Measurements from ENCODE around the gene CTPS2.
"Not testable (repeated sequence)": the region's sequence is repeated elsewhere in the genome, so short reads cannot be mapped to it uniquely, and the experiment has no call there.

CTPS2 gene

DNA sequence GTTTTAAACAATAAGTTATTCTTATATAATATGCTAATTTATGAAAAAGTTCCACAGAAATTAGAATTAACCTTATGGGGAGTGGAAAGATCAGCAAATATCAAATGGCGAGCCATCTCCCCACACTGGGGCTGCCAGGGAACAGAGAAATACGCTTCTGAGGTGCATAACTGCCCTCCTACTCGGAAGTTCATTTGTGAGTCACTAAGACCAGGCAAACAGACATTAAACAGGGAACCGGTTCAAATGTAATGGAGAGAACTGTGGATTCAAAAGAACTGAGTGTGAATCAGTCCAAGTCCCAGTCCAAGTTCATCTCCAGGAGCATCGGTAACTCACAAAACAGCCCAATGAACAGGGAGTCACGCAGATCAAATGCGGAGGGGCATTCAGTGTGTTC is 73.9 kb downstream of the CTPS2 start:
- no peak for TF ChIP-seq ZFX (IDR thresholded peaks at IDR 0.05; ENCODE audit: borderline replicate concordance)
- TF ChIP-seq, protein P1, sequence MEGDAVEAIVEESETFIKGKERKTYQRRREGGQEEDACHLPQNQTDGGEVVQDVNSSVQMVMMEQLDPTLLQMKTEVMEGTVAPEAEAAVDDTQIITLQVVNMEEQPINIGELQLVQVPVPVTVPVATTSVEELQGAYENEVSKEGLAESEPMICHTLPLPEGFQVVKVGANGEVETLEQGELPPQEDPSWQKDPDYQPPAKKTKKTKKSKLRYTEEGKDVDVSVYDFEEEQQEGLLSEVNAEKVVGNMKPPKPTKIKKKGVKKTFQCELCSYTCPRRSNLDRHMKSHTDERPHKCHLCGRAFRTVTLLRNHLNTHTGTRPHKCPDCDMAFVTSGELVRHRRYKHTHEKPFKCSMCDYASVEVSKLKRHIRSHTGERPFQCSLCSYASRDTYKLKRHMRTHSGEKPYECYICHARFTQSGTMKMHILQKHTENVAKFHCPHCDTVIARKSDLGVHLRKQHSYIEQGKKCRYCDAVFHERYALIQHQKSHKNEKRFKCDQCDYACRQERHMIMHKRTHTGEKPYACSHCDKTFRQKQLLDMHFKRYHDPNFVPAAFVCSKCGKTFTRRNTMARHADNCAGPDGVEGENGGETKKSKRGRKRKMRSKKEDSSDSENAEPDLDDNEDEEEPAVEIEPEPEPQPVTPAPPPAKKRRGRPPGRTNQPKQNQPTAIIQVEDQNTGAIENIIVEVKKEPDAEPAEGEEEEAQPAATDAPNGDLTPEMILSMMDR (IDR thresholded peaks at IDR 0.05), result no peak
- no peak overlapping the region for H3K27ac ChIP-seq

DNA sequence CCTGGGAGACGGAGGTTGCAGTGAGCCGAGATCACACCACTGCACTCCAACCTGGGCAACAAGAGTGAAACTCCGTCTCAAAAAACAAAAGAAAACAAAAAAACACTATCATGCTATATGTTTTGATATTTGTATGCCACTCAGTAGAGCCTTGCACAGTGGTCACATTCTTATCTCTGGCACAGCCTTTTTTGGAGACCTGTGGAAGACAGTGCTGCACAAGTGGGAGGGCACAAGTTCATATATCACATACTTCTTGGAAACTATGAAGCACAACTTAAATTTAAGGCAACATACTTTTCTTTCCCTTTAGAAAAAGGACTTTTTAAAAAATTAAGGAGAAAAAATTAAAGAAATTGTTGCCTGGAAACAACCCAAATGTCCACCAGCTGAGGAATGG is 76.9 kb downstream of the CTPS2 start:
- H3K27ac ChIP-seq, result no peak overlapping the region
- TF ChIP-seq, protein P1 (IDR thresholded peaks at IDR 0.05), result no peak
- TF ChIP-seq ZFX (IDR thresholded peaks at IDR 0.05; ENCODE audit: borderline replicate concordance), result no peak

DNA sequence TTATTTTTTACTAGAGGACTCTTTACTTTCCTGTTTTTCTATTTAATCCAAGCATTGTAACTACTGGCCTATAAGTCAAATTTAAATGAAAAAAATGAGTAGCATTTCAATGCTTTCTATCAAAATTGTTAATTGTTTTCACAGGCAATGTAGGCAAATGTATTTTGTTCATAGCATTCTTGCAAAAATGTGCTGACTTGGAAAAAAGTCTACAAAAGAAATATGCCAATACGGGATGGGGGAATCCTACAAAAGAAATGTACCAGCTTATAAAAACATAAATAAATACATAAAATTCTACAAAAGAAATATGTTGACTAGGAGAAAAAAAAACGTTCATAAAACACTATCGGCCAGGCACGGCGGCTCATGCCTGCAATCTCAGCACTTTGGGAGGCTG is 77.4 kb downstream of the CTPS2 start:
- no peak for TF ChIP-seq ZFX (IDR thresholded peaks at IDR 0.05; ENCODE audit: borderline replicate concordance)
- TF ChIP-seq, protein P1 (IDR thresholded peaks at IDR 0.05), result no peak
- no peak overlapping the region for H3K27ac ChIP-seq

DNA sequence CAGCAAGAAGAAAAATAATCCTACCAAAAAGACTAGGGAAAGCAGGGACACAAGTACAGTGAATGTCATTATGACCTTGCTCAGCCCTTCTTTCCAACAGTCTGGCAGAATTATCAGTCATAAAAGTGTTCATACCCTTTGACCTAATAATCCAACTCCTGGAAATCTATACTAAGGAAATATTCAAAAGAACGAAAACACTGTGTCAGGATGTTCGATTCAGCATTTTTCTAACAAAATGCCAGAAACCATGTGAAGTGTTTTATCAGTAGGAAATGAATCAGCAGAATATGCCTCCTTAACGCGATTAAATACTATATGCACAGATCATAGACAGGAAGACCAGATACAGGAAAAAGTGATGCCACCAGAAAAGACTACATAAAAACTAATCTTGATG is 78.7 kb downstream of the CTPS2 start:
- no peak overlapping the region for H3K27ac ChIP-seq

DNA sequence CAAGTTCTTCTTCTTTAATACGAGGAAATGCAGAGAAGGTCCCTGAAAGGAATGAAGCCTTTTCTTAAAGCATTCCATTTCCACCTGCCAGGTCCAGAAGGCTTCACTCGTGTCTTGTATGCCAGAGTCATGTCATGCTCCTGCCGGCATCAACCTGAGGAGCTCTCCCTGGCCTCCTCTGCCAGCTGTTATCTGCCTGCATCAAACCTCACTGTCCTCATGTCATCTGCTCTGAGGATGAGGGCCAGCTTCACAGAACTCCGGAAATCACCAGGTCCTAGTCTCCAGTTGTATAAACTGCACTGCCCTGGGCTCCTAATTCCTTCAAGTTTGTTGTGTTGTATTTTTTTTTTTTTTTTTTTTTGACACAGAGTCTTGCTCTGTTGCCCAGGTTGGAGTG is 82.6 kb downstream of the CTPS2 start:
- TF ChIP-seq, protein P1 (IDR thresholded peaks at IDR 0.05), result no peak
- TF ChIP-seq ZFX (IDR thresholded peaks at IDR 0.05; ENCODE audit: borderline replicate concordance), result no peak
- H3K27ac ChIP-seq, result no peak overlapping the region

More for the DNA sequence above, 78.7 kb downstream of the CTPS2 start:
- TF ChIP-seq, protein P1 (IDR thresholded peaks at IDR 0.05), result no peak
- TF ChIP-seq ZFX (IDR thresholded peaks at IDR 0.05; ENCODE audit: borderline replicate concordance), result no peak

DNA sequence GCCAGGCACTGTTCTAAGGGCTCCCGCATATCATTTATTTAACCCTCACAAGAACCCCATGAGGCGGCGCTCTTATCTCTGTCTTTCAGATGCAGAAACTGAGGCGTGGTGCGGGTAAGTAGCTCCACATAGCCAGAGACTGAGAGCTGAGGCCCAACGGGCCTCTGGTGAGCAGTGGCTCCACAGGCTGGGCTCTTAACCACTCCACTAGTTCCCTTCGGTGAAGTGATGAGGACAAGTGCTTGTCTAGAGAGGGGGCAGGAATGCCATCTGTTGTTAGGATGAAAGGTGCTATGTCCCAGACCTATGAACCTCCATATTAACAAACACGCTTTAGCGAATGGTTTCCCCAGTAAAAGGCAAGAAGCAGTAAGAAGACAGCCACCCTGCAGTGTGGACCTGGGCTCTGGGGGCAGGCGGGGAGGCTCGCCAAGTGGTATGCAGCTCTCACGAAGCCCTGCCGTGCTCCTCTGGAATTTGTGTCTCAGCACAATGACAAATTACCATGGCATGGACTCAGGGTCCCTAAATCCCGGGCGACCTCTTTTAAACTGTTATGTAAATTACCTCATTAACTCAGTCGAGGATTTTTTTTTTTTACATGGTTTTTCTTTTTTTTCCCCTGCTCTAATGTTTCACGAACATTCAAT is 83.4 kb downstream of the CTPS2 start:
- H3K27ac ChIP-seq, result no peak overlapping the region
- no peak for TF ChIP-seq ZFX (IDR thresholded peaks at IDR 0.05; ENCODE audit: borderline replicate concordance)
- TF ChIP-seq, protein P1 (IDR thresholded peaks at IDR 0.05), result no peak

DNA sequence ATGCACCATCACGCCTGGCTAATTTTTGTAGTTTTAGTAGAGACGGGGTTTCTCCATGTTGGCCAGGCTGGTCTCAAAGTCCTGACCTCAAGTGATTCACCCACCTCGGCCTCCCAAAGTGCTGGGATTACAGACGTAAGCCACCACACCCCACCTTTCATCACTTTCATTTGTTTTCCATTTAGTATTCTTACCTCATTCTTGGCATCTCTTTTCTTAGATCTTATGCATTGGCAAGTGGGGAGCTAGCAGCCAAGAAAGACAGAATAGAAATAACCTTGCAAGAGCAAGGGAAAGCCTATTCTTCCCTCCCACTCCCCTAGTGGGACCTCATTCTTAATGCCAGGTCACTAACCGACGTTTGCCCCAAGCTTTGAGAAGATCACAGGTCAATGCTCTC is 84.0 kb downstream of the CTPS2 start:
- H3K27ac ChIP-seq, result not testable (repeated sequence)

DNA sequence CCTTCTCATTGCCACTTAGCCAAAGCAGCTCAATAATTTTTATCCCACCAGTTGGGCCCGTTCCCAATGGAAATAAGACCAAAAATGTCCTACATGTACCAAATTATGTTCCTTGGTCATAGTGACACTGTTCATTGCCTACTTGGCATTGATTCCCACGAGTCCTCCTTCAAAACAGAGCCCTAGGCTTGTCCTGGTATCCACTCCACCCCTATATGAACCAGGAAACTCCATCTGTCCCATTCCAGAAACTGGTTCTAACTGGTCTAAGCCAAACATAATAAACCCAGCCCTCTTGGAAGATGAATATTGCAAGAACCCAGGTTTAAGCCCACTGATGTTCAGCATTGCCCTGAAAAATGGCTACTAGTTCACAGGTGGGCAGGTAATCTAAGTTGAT is 93.4 kb downstream of the CTPS2 start:
- no peak overlapping the region for H3K27ac ChIP-seq
- TF ChIP-seq, protein P1 (IDR thresholded peaks at IDR 0.05), result no peak
- TF ChIP-seq ZFX (IDR thresholded peaks at IDR 0.05; ENCODE audit: borderline replicate concordance), result no peak

Measured in 22Rv1 (cell line).